HL-60 (cell line): Measurements from ENCODE around the gene SCN5A.

Source experiments
- POLR2AphosphoS5 ChIP-seq: IDR thresholded peaks from 2 replicates; pipeline ENCODE4 v1.6.1; 2012; ENCODE audit warnings: low read depth
- TF ChIP-seq, protein P1 (sequence below): IDR thresholded peaks from one replicate; pipeline ENCODE4 v1.5.1; 2011; ENCODE audit warnings: low read length, control low read depth, inconsistent platforms; ENCODE audit not compliant: insufficient read depth

DNA sequence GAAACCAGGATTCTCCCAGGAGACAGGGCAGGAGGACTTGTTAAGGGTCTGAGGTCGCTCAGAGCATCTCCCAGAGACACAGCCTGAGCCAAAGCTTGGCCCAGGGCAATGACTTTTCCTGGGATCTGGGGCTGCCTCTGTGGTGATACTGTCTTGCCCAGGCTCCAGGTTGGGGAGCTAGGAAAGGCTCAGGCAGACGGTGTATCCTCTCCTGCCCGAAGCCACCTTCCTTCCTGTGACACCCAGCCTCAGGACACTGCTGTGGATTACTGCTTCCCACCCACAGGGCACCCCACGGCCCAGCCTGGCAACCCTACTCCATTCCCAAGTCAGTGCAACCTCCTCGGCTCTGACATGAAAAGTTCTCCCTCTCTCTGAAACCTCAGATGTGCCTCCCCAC lies 31.9 kb downstream of the SCN5A start:
- TF ChIP-seq, protein P1, sequence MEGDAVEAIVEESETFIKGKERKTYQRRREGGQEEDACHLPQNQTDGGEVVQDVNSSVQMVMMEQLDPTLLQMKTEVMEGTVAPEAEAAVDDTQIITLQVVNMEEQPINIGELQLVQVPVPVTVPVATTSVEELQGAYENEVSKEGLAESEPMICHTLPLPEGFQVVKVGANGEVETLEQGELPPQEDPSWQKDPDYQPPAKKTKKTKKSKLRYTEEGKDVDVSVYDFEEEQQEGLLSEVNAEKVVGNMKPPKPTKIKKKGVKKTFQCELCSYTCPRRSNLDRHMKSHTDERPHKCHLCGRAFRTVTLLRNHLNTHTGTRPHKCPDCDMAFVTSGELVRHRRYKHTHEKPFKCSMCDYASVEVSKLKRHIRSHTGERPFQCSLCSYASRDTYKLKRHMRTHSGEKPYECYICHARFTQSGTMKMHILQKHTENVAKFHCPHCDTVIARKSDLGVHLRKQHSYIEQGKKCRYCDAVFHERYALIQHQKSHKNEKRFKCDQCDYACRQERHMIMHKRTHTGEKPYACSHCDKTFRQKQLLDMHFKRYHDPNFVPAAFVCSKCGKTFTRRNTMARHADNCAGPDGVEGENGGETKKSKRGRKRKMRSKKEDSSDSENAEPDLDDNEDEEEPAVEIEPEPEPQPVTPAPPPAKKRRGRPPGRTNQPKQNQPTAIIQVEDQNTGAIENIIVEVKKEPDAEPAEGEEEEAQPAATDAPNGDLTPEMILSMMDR: no peak
- TF ChIP-seq POLR2AphosphoS5: no peak
